ENCODE results near the gene NPR1. TPM values are rescaled to one million over a fixed set of nuclear protein-coding genes. Genes with fewer than 3 reads are reported as not detected.

The NPR1 gene
- polyA plus RNA-seq, 1 donor from 2014 or later = 0.45 TPM

- no peak overlapping the region for H3K4me2 ChIP-seq (ENCODE audit: low read length)
- H3F3A ChIP-seq (ENCODE audit: insufficient read depth, low read length, poor library complexity, severe bottlenecking) = no peaks in the 10 kb centered on the region
- H3K9me2 ChIP-seq (ENCODE audit: insufficient read depth, low read length) = no peaks in the 10 kb centered on the region
- H3K27ac ChIP-seq (ENCODE audit: low read length) = no peak overlapping the region
- H3K4me3 ChIP-seq (ENCODE audit: low read length) = no peak overlapping the region
- H3K36me3 ChIP-seq (ENCODE audit: insufficient read depth, low read length) = no peaks in the 10 kb centered on the region
- no peaks in the 10 kb centered on the region for H3K9me3 ChIP-seq (ENCODE audit: low read length)
- H4K20me1 ChIP-seq (ENCODE audit: insufficient read depth) = no peaks in the 10 kb centered on the region
- TF ChIP-seq CTCF (IDR thresholded peaks at IDR 0.05; ENCODE audit: poor library complexity, severe bottlenecking) (no peak), SMC3 (conservative IDR thresholded peaks at IDR 0.05; ENCODE audit: poor library complexity) (no peak), EP300 (conservative IDR thresholded peaks at IDR 0.05; ENCODE audit: poor library complexity, severe bottlenecking) (no peak), EZH2 (IDR thresholded peaks at IDR 0.05; ENCODE audit: borderline replicate concordance, insufficient read depth, low read length, poor library complexity, severe bottlenecking) (no peak), MXI1 (conservative IDR thresholded peaks at IDR 0.05; ENCODE audit: poor library complexity, severe bottlenecking) (no peak), TAF1 (IDR thresholded peaks at IDR 0.05; ENCODE audit: low read depth) (no peak), RAD21 (conservative IDR thresholded peaks at IDR 0.05) (no peak), POLR2AphosphoS5 (IDR thresholded peaks at IDR 0.05) (no peak), REST (IDR thresholded peaks at IDR 0.05; ENCODE audit: borderline replicate concordance) (no peak)
- H3K79me2 ChIP-seq (replicated peaks; ENCODE audit: insufficient read depth, low read length) = no peaks in the 10 kb centered on the region
- H3K27me3 ChIP-seq (ENCODE audit: insufficient read depth, low read depth, low read length) = no peaks in the 10 kb centered on the region
- H3K9ac ChIP-seq (ENCODE audit: low read length) = no peak overlapping the region
- no peak overlapping the region for H2AFZ ChIP-seq (ENCODE audit: low read depth, low read length)
Measured at GRCh38 chr1:153646672-153647345, 31.7 kb upstream of the NPR1 start.

DNA sequence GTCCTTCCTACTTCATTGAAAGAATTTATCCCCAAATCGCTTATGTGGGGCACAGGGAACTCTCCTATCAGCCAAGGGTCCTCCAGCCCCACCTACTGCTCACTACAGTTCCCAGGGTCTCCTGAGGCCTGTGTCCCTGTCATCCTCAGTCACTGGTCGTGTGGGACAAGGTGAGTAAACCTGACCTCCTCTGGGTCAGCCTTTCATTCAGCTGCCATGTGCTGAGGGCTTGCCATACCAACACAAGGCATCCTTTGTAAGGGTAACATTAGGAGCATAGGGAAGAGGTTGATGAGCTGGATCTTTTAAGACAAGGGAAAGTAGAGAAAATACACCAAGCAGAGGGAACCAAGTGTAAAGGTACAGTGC, 31.2 kb upstream of the NPR1 start:
- Histone ChIP-seq H3K27ac (ENCODE audit: low read length) (no peak overlapping the region), H3K4me2 (ENCODE audit: low read length) (no peak overlapping the region), H2AFZ (ENCODE audit: low read depth, low read length) (no peak overlapping the region), H3F3A (ENCODE audit: insufficient read depth, low read length, poor library complexity, severe bottlenecking) (no peaks in the 10 kb centered on the region), H3K79me2 (replicated peaks; ENCODE audit: insufficient read depth, low read length) (no peaks in the 10 kb centered on the region), H3K9me3 (ENCODE audit: low read length) (no peaks in the 10 kb centered on the region), H4K20me1 (ENCODE audit: insufficient read depth) (no peaks in the 10 kb centered on the region), H3K4me3 (ENCODE audit: low read length) (no peak overlapping the region), H3K9me2 (ENCODE audit: insufficient read depth, low read length) (no peaks in the 10 kb centered on the region), H3K27me3 (ENCODE audit: insufficient read depth, low read depth, low read length) (no peaks in the 10 kb centered on the region), H3K9ac (ENCODE audit: low read length) (no peak overlapping the region), H3K36me3 (ENCODE audit: insufficient read depth, low read length) (no peaks in the 10 kb centered on the region)
- TF ChIP-seq EZH2 (IDR thresholded peaks at IDR 0.05; ENCODE audit: borderline replicate concordance, insufficient read depth, low read length, poor library complexity, severe bottlenecking) (no peak), TAF1 (IDR thresholded peaks at IDR 0.05; ENCODE audit: low read depth) (no peak), SMC3 (conservative IDR thresholded peaks at IDR 0.05; ENCODE audit: poor library complexity) (no peak), REST (IDR thresholded peaks at IDR 0.05; ENCODE audit: borderline replicate concordance) (no peak), CTCF (IDR thresholded peaks at IDR 0.05; ENCODE audit: poor library complexity, severe bottlenecking) (no peak), MXI1 (conservative IDR thresholded peaks at IDR 0.05; ENCODE audit: poor library complexity, severe bottlenecking) (no peak), RAD21 (conservative IDR thresholded peaks at IDR 0.05) (no peak), EP300 (conservative IDR thresholded peaks at IDR 0.05; ENCODE audit: poor library complexity, severe bottlenecking) (no peak), POLR2AphosphoS5 (IDR thresholded peaks at IDR 0.05) (no peak)

Measured in neural cell (in vitro differentiated cells).